Measurements from ENCODE around the gene FAM222A. TPM values are rescaled to one million over a fixed set of nuclear protein-coding genes. Genes with fewer than 3 reads are reported as not detected.
A peak's percentile ranks its signal among the peaks of the same experiment; 100 is the strongest.

The FAM222A gene
- total and polyA plus RNA-seq, 9 donors, result 4.7 to 9.3 (median 5.9) TPM

- Histone ChIP-seq H3K36me3 (ENCODE audit: control insufficient read depth, insufficient read depth, low read length) (no peaks in the 10 kb centered on the region), H3K4me3 (ENCODE audit: low read length) (no peak overlapping the region), H3K4me1 (ENCODE audit: control insufficient read depth, insufficient read depth, low read length) (peaks cover 82% of the 10 kb centered on the region), H3K9me3 (replicated peaks; ENCODE audit: control insufficient read depth, low read depth, low read length) (no peaks in the 10 kb centered on the region), H3K27me3 (ENCODE audit: control insufficient read depth, insufficient read depth, low read length) (peaks cover 48% of the 10 kb centered on the region), H3K27ac (ENCODE audit: low read length) (no peak overlapping the region)
- no peak for DNase-seq
- WGBS (ENCODE audit: insufficient coverage), result 83% methylated on average over 8 of the region's 18 CpGs
These were observed 4.0 kb downstream of the FAM222A start for GRCh38 chr12:109717390-109718357.

GRCh38 chr12:109718390-109718789 is 4.8 kb downstream of the FAM222A start:
- Histone ChIP-seq H3K27ac (ENCODE audit: low read length) (no peak overlapping the region), H3K4me1 (ENCODE audit: control insufficient read depth, insufficient read depth, low read length) (peaks cover 89% of the 10 kb centered on the region), H3K36me3 (ENCODE audit: control insufficient read depth, insufficient read depth, low read length) (no peaks in the 10 kb centered on the region), H3K27me3 (ENCODE audit: control insufficient read depth, insufficient read depth, low read length) (peaks cover 44% of the 10 kb centered on the region), H3K4me3 (ENCODE audit: low read length) (no peak overlapping the region), H3K9me3 (replicated peaks; ENCODE audit: control insufficient read depth, low read depth, low read length) (no peaks in the 10 kb centered on the region)
- DNase-seq, result no peak
- 3% methylated on average over 19 of the region's 33 CpGs for WGBS (ENCODE audit: insufficient coverage)

GRCh38 chr12:109719123-109720022 is 5.7 kb downstream of the FAM222A start:
- peaks cover 44% of the 10 kb centered on the region for H3K27me3 ChIP-seq (ENCODE audit: control insufficient read depth, insufficient read depth, low read length)
- WGBS (ENCODE audit: insufficient coverage), result 51% methylated on average over 7 of the region's 12 CpGs
- no peak for DNase-seq
- no peaks in the 10 kb centered on the region for H3K9me3 ChIP-seq (replicated peaks; ENCODE audit: control insufficient read depth, low read depth, low read length)
- H3K4me1 ChIP-seq (ENCODE audit: control insufficient read depth, insufficient read depth, low read length), result peaks cover 99% of the 10 kb centered on the region
- peak overlapping the region; percentile 70 for H3K27ac ChIP-seq (ENCODE audit: low read length)
- H3K4me3 ChIP-seq (ENCODE audit: low read length), result no peak overlapping the region
- H3K36me3 ChIP-seq (ENCODE audit: control insufficient read depth, insufficient read depth, low read length), result no peaks in the 10 kb centered on the region

GRCh38 chr12:109720152-109720856 is 6.7 kb downstream of the FAM222A start:
- WGBS (ENCODE audit: insufficient coverage), result 27% methylated on average over 8 of the region's 12 CpGs
- no peaks in the 10 kb centered on the region for H3K9me3 ChIP-seq (replicated peaks; ENCODE audit: control insufficient read depth, low read depth, low read length)
- DNase-seq, result peak; percentile 91
- H3K36me3 ChIP-seq (ENCODE audit: control insufficient read depth, insufficient read depth, low read length), result no peaks in the 10 kb centered on the region
- H3K4me3 ChIP-seq (ENCODE audit: low read length), result no peak overlapping the region
- H3K27ac ChIP-seq (ENCODE audit: low read length), result peak overlapping the region; percentile 70
- H3K27me3 ChIP-seq (ENCODE audit: control insufficient read depth, insufficient read depth, low read length), result peaks cover 37% of the 10 kb centered on the region
- H3K4me1 ChIP-seq (ENCODE audit: control insufficient read depth, insufficient read depth, low read length), result peaks cover 100% of the 10 kb centered on the region

GRCh38 chr12:109720857-109721189 is 7.2 kb downstream of the FAM222A start:
- no peak for DNase-seq
- no peak overlapping the region for H3K4me3 ChIP-seq (ENCODE audit: low read length)
- 25% methylated on average over 1 of the region's 1 CpG for WGBS (ENCODE audit: insufficient coverage)
- no peaks in the 10 kb centered on the region for H3K9me3 ChIP-seq (replicated peaks; ENCODE audit: control insufficient read depth, low read depth, low read length)
- peaks cover 98% of the 10 kb centered on the region for H3K4me1 ChIP-seq (ENCODE audit: control insufficient read depth, insufficient read depth, low read length)
- peaks cover 34% of the 10 kb centered on the region for H3K27me3 ChIP-seq (ENCODE audit: control insufficient read depth, insufficient read depth, low read length)
- no peaks in the 10 kb centered on the region for H3K36me3 ChIP-seq (ENCODE audit: control insufficient read depth, insufficient read depth, low read length)
- peak overlapping the region; percentile 61 for H3K27ac ChIP-seq (ENCODE audit: low read length)

- Histone ChIP-seq H3K27ac (ENCODE audit: low read length) (peak overlapping the region; percentile 61), H3K4me3 (ENCODE audit: low read length) (no peak overlapping the region), H3K36me3 (ENCODE audit: control insufficient read depth, insufficient read depth, low read length) (no peaks in the 10 kb centered on the region), H3K27me3 (ENCODE audit: control insufficient read depth, insufficient read depth, low read length) (peaks cover 31% of the 10 kb centered on the region), H3K4me1 (ENCODE audit: control insufficient read depth, insufficient read depth, low read length) (peaks cover 97% of the 10 kb centered on the region), H3K9me3 (replicated peaks; ENCODE audit: control insufficient read depth, low read depth, low read length) (no peaks in the 10 kb centered on the region)
- 71% methylated on average over 7 of the region's 10 CpGs for WGBS (ENCODE audit: insufficient coverage)
- DNase-seq, result peak; percentile 44
These were observed 7.7 kb downstream of the FAM222A start for GRCh38 chr12:109721276-109721675.

GRCh38 chr12:109722022-109722720 is 8.5 kb downstream of the FAM222A start:
- H3K27ac ChIP-seq (ENCODE audit: low read length), result no peak overlapping the region
- no peak overlapping the region for H3K4me3 ChIP-seq (ENCODE audit: low read length)
- 78% methylated on average over 4 of the region's 6 CpGs for WGBS (ENCODE audit: insufficient coverage)
- H3K36me3 ChIP-seq (ENCODE audit: control insufficient read depth, insufficient read depth, low read length), result no peaks in the 10 kb centered on the region
- peaks cover 97% of the 10 kb centered on the region for H3K4me1 ChIP-seq (ENCODE audit: control insufficient read depth, insufficient read depth, low read length)
- no peaks in the 10 kb centered on the region for H3K9me3 ChIP-seq (replicated peaks; ENCODE audit: control insufficient read depth, low read depth, low read length)
- no peak for DNase-seq
- H3K27me3 ChIP-seq (ENCODE audit: control insufficient read depth, insufficient read depth, low read length), result peaks cover 23% of the 10 kb centered on the region

- H3K9me3 ChIP-seq (replicated peaks; ENCODE audit: control insufficient read depth, low read depth, low read length), result no peaks in the 10 kb centered on the region
- H3K36me3 ChIP-seq (ENCODE audit: control insufficient read depth, insufficient read depth, low read length), result no peaks in the 10 kb centered on the region
- no peak overlapping the region for H3K4me3 ChIP-seq (ENCODE audit: low read length)
- no peak for DNase-seq
- peaks cover 97% of the 10 kb centered on the region for H3K4me1 ChIP-seq (ENCODE audit: control insufficient read depth, insufficient read depth, low read length)
- H3K27me3 ChIP-seq (ENCODE audit: control insufficient read depth, insufficient read depth, low read length), result peaks cover 18% of the 10 kb centered on the region
- 80% methylated on average over 1 of the region's 9 CpGs for WGBS (ENCODE audit: insufficient coverage)
- no peak overlapping the region for H3K27ac ChIP-seq (ENCODE audit: low read length)
These were observed 9.1 kb downstream of the FAM222A start for GRCh38 chr12:109722721-109723094.

- Histone ChIP-seq H3K27ac (ENCODE audit: low read length) (peak overlapping the region; percentile 21), H3K36me3 (ENCODE audit: control insufficient read depth, insufficient read depth, low read length) (no peaks in the 10 kb centered on the region), H3K9me3 (replicated peaks; ENCODE audit: control insufficient read depth, low read depth, low read length) (no peaks in the 10 kb centered on the region), H3K27me3 (ENCODE audit: control insufficient read depth, insufficient read depth, low read length) (peaks cover 12% of the 10 kb centered on the region), H3K4me1 (ENCODE audit: control insufficient read depth, insufficient read depth, low read length) (peaks cover 95% of the 10 kb centered on the region), H3K4me3 (ENCODE audit: low read length) (no peak overlapping the region)
- WGBS (ENCODE audit: insufficient coverage), result 49% methylated on average over 7 of the region's 13 CpGs
- peak; percentile 73 for DNase-seq
These were observed 9.8 kb downstream of the FAM222A start for GRCh38 chr12:109723311-109723881.
